HT1080 (cell line): ENCODE data around the gene ACTR8. TPM values are rescaled to one million over a fixed set of nuclear protein-coding genes. Genes with fewer than 3 reads are reported as not detected.

ENCODE experiments used
- DNase-seq: peaks from one replicate; pipeline ENCODE4 v3.0.0-alpha.2; 2015; ENCODE audit warnings: low read depth
- total RNA-seq: library from RNA; depleted of rRNA; stranded (reverse); fragments of >200 nt; shearing (Covaris generic); gene quantifications from 2 replicates; pipeline ENCODE4 v1.2.3, GENCODE V29; 2014; rRNA removed

ACTR8 gene
- total RNA-seq, 1 experiment from 2014 or later = 20.7 TPM

DNA sequence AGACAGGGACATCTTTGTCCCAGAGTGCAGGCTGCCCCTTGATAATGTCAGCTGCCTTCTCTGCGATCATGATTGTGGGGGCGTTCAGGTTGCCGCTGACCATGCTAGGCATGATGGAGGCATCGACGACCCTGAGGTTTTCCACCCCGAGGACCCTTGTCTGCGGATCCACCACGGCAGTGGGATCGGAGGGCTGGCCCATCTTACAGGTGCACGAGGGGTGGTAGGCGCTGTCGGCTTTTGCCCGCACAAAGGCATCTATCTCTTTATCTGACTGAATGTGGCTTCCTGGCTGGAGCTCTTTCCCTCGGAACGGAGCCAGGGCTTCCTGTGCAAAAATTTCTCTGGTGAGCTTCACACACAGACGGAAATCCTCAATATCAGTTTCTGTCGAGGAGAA, 64.1 kb downstream of the ACTR8 start:
- no peak for DNase-seq

DNA sequence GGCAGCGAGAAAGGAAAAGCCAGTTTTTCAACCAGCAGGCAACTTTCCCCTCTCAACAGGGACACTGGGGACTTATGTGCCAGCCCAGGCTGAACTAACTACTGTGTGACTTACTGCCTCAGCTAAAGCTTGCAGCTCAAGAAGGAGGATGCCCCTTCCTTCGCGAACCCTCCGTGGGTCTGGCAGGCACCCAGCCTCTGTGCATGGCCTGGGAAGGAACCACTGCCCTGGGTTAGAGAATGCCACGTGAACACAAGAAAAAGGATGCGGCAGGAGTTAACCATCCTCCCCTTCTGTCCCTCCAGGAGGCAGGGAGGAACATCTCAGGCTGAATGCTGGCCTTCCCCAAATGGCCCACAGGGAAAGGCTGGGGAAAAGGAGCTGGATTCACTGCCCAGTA, 64.7 kb downstream of the ACTR8 start:
- DNase-seq = no peak

Other genes with a start within 250 kb of the ACTR8 start
- gene CHDH, start 35.7 kb downstream of the ACTR8 start, total RNA-seq = not detected in 2 replicates
- not detected in 2 replicates for gene IL17RB, start 35.6 kb downstream of the ACTR8 start, total RNA-seq
- 42.6 and 44.3 TPM in 2 replicates for gene SELENOK, start 9.7 kb upstream of the ACTR8 start, total RNA-seq
- gene CACNA2D3, start 240.4 kb upstream of the ACTR8 start, total RNA-seq = 0.14 TPM in 1 of 2 replicates, not detected in the other